Spinal cord (tissue), 10 donors: Measurements from ENCODE around the gene EIF2S2. TPM values are rescaled to one million over a fixed set of nuclear protein-coding genes. Genes with fewer than 3 reads are reported as not detected.
A peak's percentile ranks its signal among the peaks of the same experiment; 100 is the strongest.

Source experiments
- DNase-seq, 6 donors: peaks; one replicate each; pipeline versions ENCODE4 v3.0.0 to v3.0.0-alpha.2; 2013 to 2015; ENCODE audit warnings: low spot score in 6 of 6, low read depth in 4 of 6
- H3K27ac ChIP-seq: one replicate; pipeline ENCODE4 v1.5.1; 2013; ENCODE audit warnings: low read depth, low read length, control low read depth
- H3K27me3 ChIP-seq: one replicate; pipeline ENCODE4 v1.6.1; 2013; ENCODE audit warnings: low read length; ENCODE audit not compliant: control insufficient read depth, insufficient read depth
- H3K36me3 ChIP-seq: one replicate; pipeline ENCODE4 v1.6.1; 2013; ENCODE audit warnings: low read length; ENCODE audit not compliant: control insufficient read depth, insufficient read depth
- H3K4me1 ChIP-seq: one replicate; pipeline ENCODE4 v1.6.1; 2013; ENCODE audit warnings: low read length; ENCODE audit not compliant: control insufficient read depth, insufficient read depth
- H3K4me3 ChIP-seq: one replicate; pipeline ENCODE4 v1.5.1; 2013; ENCODE audit warnings: low read depth, low read length, control low read depth
- H3K9me3 ChIP-seq: one replicate; pipeline ENCODE4 v1.6.1; 2013; ENCODE audit warnings: low read length; ENCODE audit not compliant: control insufficient read depth, insufficient read depth
- WGBS: methylation state at CpG from one replicate; pipeline ENCODE4 v1.1.5; 2013; ENCODE audit warnings: missing lambda C conversion rate; ENCODE audit not compliant: insufficient coverage; 5-methylcytosine and 5-hydroxymethylcytosine counted together
- polyA plus RNA-seq, 2 donors: library from polyadenylated mRNA; unstranded; fragments of 120-200 nt; gene quantifications; one replicate each; pipeline ENCODE4 v1.2.1, GENCODE V29; 2013; ENCODE audit not compliant: insufficient read length in 2 of 2
- small RNA-seq: library from RNA; depleted of rRNA; stranded (forward); fragments of <200 nt; gene quantifications from one replicate; pipeline ENCODE3, GENCODE V24; 2014; ENCODE audit warnings: low replicate concordance
- total RNA-seq, 2 donors: library from RNA; depleted of rRNA in 1 of 2; stranded (reverse); fragments of 120-200 nt in 1 of 2; fragments of >200 nt in 1 of 2; gene quantifications; one replicate each; pipeline versions ENCODE4 v1.2.3 to v1.2.4, GENCODE V29; 2013 to 2014
- donor health status: healthy.

EIF2S2 gene
- total and polyA plus RNA-seq, 4 donors: 40.8 to 68.6 (median 45.4) TPM

- no peak overlapping the region for H3K4me3 ChIP-seq
- no peak for DNase-seq
- WGBS: 60% methylated on average over 2 of the region's 4 CpGs
- no peaks in the 10 kb centered on the region for H3K36me3 ChIP-seq
- H3K27me3 ChIP-seq: no peaks in the 10 kb centered on the region
- no peaks in the 10 kb centered on the region for H3K9me3 ChIP-seq
- peaks cover 6% of the 10 kb centered on the region for H3K4me1 ChIP-seq
- H3K27ac ChIP-seq: no peak overlapping the region
Observed at GRCh38 chr20:34042262-34042661, 69.8 kb downstream of the EIF2S2 start.

- Histone ChIP-seq H3K27ac (no peak overlapping the region), H3K27me3 (no peaks in the 10 kb centered on the region), H3K36me3 (no peaks in the 10 kb centered on the region), H3K4me1 (peaks cover 9% of the 10 kb centered on the region), H3K4me3 (no peak overlapping the region), H3K9me3 (no peaks in the 10 kb centered on the region)
- DNase-seq: no peak
- no CpG with 5 or more reads among the region's 4 CpGs for WGBS
Observed at GRCh38 chr20:34041226-34041625, 70.8 kb downstream of the EIF2S2 start.

- Histone ChIP-seq H3K27ac (no peak overlapping the region), H3K27me3 (no peaks in the 10 kb centered on the region), H3K4me3 (no peak overlapping the region), H3K9me3 (no peaks in the 10 kb centered on the region), H3K4me1 (peaks cover 9% of the 10 kb centered on the region), H3K36me3 (no peaks in the 10 kb centered on the region)
- 60% methylated on average over 6 of the region's 9 CpGs for WGBS
- peak in 2 of 6 donors; percentile 57 to 80 for DNase-seq
Observed at GRCh38 chr20:34040300-34040995, 71.6 kb downstream of the EIF2S2 start.

Small RNAs within 50 kb of the gene (small RNA-seq; reads per million reads assigned to genes)
- not detected for gene MIR4755

Other genes with a start within 250 kb of the EIF2S2 start
- 10 to 100 TPM; 53.4 to 85.6 TPM for gene RALY, start 118.3 kb downstream of the EIF2S2 start, total RNA-seq
- 100 to 1,000 TPM; 187 to 189 TPM for gene RALY, start 118.3 kb downstream of the EIF2S2 start, polyA plus RNA-seq
- gene ASIP, start 129.2 kb upstream of the EIF2S2 start, total RNA-seq: 1 to 10 TPM in 1 of 2 donors, under 1 TPM in 1; 0.99 to 3.5 TPM
- 1 to 10 TPM in 1 of 2 donors, not detected in 1; 1.6 TPM for gene ASIP, start 129.2 kb upstream of the EIF2S2 start, polyA plus RNA-seq
- gene AHCY, start 191.1 kb upstream of the EIF2S2 start, total RNA-seq: 10 to 100 TPM; 43.2 to 83.0 TPM
- gene AHCY, start 191.1 kb upstream of the EIF2S2 start, polyA plus RNA-seq: 10 to 100 TPM; 76.4 to 80.0 TPM